Neural cell (in vitro differentiated cells): ENCODE measurements around the gene DMTF1. TPM values are rescaled to one million over a fixed set of nuclear protein-coding genes. Genes with fewer than 3 reads are reported as not detected.
A peak's percentile ranks its signal among the peaks of the same experiment; 100 is the strongest.

ENCODE experiments used
- H2AFZ ChIP-seq: fragments of 200-600, 300-800 bp; sonication (generic), shearing (Covaris generic); 2 replicates; pipeline ENCODE4 v1.6.0; 2014; ENCODE audit warnings: low read depth, mild to moderate bottlenecking, antibody characterized with exemption, low read length, moderate library complexity
- H3F3A ChIP-seq: fragments of 200-600 bp; shearing (Covaris generic); 2 replicates; pipeline ENCODE4 v1.6.1; 2016; ENCODE audit warnings: mild to moderate bottlenecking, moderate library complexity, mixed read lengths, antibody characterized with exemption, low read length; ENCODE audit not compliant: insufficient read depth, poor library complexity, severe bottlenecking
- H3K27ac ChIP-seq: fragments of 200-600, 300-800 bp; sonication (generic), shearing (Covaris generic); 2 replicates; pipeline ENCODE4 v1.5.1; 2014; ENCODE audit warnings: mild to moderate bottlenecking, low read length, moderate library complexity
- H3K27me3 ChIP-seq: fragments of 300-800, 200-600 bp; sonication (generic), shearing (Covaris generic); 2 replicates; pipeline ENCODE4 v1.6.0; 2014; ENCODE audit warnings: mild to moderate bottlenecking, low read depth, low read length, moderate library complexity; ENCODE audit not compliant: insufficient read depth
- H3K36me3 ChIP-seq: fragments of 300-800, 200-600 bp; sonication (generic), shearing (Covaris generic); 2 replicates; pipeline ENCODE4 v1.5.1; 2014; ENCODE audit warnings: mild to moderate bottlenecking, antibody characterized with exemption, low read length, moderate library complexity; ENCODE audit not compliant: insufficient read depth
- H3K4me2 ChIP-seq: fragments of 300-800, 200-600 bp; sonication (generic), shearing (Covaris generic); 2 replicates; pipeline ENCODE4 v1.6.0; 2014; ENCODE audit warnings: mild to moderate bottlenecking, low read length
- H3K4me3 ChIP-seq: fragments of 300-800, 200-600 bp; sonication (generic), shearing (Covaris generic); 2 replicates; pipeline ENCODE4 v1.5.1; 2014; ENCODE audit warnings: mild to moderate bottlenecking, low read length, moderate library complexity
- H3K79me2 ChIP-seq: fragments of 200-600 bp; shearing (Covaris generic); replicated peaks from 2 replicates; pipeline ENCODE4 v1.6.0; 2014; ENCODE audit warnings: mild to moderate bottlenecking, low read length, moderate library complexity; ENCODE audit not compliant: insufficient read depth
- H3K9ac ChIP-seq: fragments of 300-800, 200-600 bp; sonication (generic), shearing (Covaris generic); 2 replicates; pipeline ENCODE4 v1.6.1; 2016; ENCODE audit warnings: mild to moderate bottlenecking, low read length, mixed read lengths
- H3K9me2 ChIP-seq: fragments of 200-600 bp; shearing (Covaris generic); 2 replicates; pipeline ENCODE4 v1.6.1; 2016; ENCODE audit warnings: mild to moderate bottlenecking, low read length, mixed read lengths; ENCODE audit not compliant: insufficient read depth
- H3K9me3 ChIP-seq: fragments of 200-600, 300-800 bp; sonication (generic), shearing (Covaris generic); 2 replicates; pipeline ENCODE4 v1.6.1; 2016; ENCODE audit warnings: mild to moderate bottlenecking, mixed run types, low read length, moderate library complexity, mixed read lengths
- H4K20me1 ChIP-seq: fragments of 200-600 bp; shearing (Covaris generic); 2 replicates; pipeline ENCODE4 v1.6.1; 2016; ENCODE audit warnings: mild to moderate bottlenecking, mixed run types; ENCODE audit not compliant: insufficient read depth
- CTCF ChIP-seq: fragments of 450-650 bp; IDR thresholded peaks from 2 replicates; pipeline ENCODE4 v1.5.1; 2014; ENCODE audit warnings: antibody characterized with exemption, mild to moderate bottlenecking, moderate library complexity; ENCODE audit not compliant: poor library complexity, severe bottlenecking
- EP300 ChIP-seq: fragments of 450-650 bp; conservative IDR thresholded peaks from 2 replicates; pipeline ENCODE4 v1.6.1; 2014; ENCODE audit warnings: antibody characterized with exemption, mild to moderate bottlenecking, moderate library complexity; ENCODE audit not compliant: poor library complexity, severe bottlenecking
- EZH2 ChIP-seq: fragments of 200-600, 300-800 bp; shearing (Covaris generic), sonication (generic); IDR thresholded peaks from 2 replicates; pipeline ENCODE4 v1.6.1; 2014; ENCODE audit warnings: antibody characterized with exemption, low read length, borderline replicate concordance, mild to moderate bottlenecking; ENCODE audit not compliant: insufficient read depth, poor library complexity, severe bottlenecking
- MXI1 ChIP-seq: fragments of 450-650 bp; conservative IDR thresholded peaks from 2 replicates; pipeline ENCODE4 v1.6.1; 2014; ENCODE audit warnings: antibody characterized with exemption, mild to moderate bottlenecking; ENCODE audit not compliant: poor library complexity, severe bottlenecking
- POLR2AphosphoS5 ChIP-seq: IDR thresholded peaks from 2 replicates; pipeline ENCODE4 v1.6.1; 2012
- RAD21 ChIP-seq: fragments of 450-650 bp; conservative IDR thresholded peaks from 2 replicates; pipeline ENCODE4 v1.6.1; 2014; ENCODE audit warnings: antibody characterized with exemption, mild to moderate bottlenecking, moderate library complexity
- SMC3 ChIP-seq: fragments of 450-650 bp; conservative IDR thresholded peaks from 2 replicates; pipeline ENCODE4 v1.6.1; 2014; ENCODE audit warnings: antibody characterized with exemption, mild to moderate bottlenecking, moderate library complexity; ENCODE audit not compliant: poor library complexity
- TAF1 ChIP-seq: IDR thresholded peaks from 2 replicates; pipeline ENCODE4 v1.6.1; 2012; ENCODE audit warnings: low read depth
- polyA plus RNA-seq: library from polyadenylated mRNA; depleted of rRNA; stranded (reverse); fragments of >200 nt; gene quantifications from 2 replicates; pipeline ENCODE4 v1.2.3, GENCODE V29; 2014
- TF ChIP-seq, protein P1 (sequence below): IDR thresholded peaks from 2 replicates; pipeline ENCODE4 v1.6.1; 2012; ENCODE audit warnings: borderline replicate concordance

The DMTF1 gene
- polyA plus RNA-seq, 1 donor from 2014 or later, result 314 TPM

GRCh38 chr7:87218796-87219544 lies 66.7 kb downstream of the DMTF1 start:
- peak overlapping the region; percentile 21 for H2AFZ ChIP-seq
- H3K9me2 ChIP-seq, result no peaks in the 10 kb centered on the region
- peaks cover 39% of the 10 kb centered on the region for H3K27me3 ChIP-seq
- no peak for TF ChIP-seq MXI1
- TF ChIP-seq TAF1, result no peak
- TF ChIP-seq EP300, result no peak
- TF ChIP-seq CTCF, result no peak
- TF ChIP-seq SMC3, result no peak
- TF ChIP-seq POLR2AphosphoS5, result no peak
- no peak for TF ChIP-seq RAD21
- TF ChIP-seq, protein P1, sequence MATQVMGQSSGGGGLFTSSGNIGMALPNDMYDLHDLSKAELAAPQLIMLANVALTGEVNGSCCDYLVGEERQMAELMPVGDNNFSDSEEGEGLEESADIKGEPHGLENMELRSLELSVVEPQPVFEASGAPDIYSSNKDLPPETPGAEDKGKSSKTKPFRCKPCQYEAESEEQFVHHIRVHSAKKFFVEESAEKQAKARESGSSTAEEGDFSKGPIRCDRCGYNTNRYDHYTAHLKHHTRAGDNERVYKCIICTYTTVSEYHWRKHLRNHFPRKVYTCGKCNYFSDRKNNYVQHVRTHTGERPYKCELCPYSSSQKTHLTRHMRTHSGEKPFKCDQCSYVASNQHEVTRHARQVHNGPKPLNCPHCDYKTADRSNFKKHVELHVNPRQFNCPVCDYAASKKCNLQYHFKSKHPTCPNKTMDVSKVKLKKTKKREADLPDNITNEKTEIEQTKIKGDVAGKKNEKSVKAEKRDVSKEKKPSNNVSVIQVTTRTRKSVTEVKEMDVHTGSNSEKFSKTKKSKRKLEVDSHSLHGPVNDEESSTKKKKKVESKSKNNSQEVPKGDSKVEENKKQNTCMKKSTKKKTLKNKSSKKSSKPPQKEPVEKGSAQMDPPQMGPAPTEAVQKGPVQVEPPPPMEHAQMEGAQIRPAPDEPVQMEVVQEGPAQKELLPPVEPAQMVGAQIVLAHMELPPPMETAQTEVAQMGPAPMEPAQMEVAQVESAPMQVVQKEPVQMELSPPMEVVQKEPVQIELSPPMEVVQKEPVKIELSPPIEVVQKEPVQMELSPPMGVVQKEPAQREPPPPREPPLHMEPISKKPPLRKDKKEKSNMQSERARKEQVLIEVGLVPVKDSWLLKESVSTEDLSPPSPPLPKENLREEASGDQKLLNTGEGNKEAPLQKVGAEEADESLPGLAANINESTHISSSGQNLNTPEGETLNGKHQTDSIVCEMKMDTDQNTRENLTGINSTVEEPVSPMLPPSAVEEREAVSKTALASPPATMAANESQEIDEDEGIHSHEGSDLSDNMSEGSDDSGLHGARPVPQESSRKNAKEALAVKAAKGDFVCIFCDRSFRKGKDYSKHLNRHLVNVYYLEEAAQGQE, result no peak
- no peak for TF ChIP-seq EZH2
- H3F3A ChIP-seq, result no peaks in the 10 kb centered on the region
- H3K9ac ChIP-seq, result peak overlapping the region; percentile 62
- H3K4me3 ChIP-seq, result peak overlapping the region; percentile 97
- H3K4me2 ChIP-seq, result peak overlapping the region; percentile 92
- no peaks in the 10 kb centered on the region for H3K36me3 ChIP-seq
- no peaks in the 10 kb centered on the region for H4K20me1 ChIP-seq
- no peaks in the 10 kb centered on the region for H3K9me3 ChIP-seq
- no peaks in the 10 kb centered on the region for H3K79me2 ChIP-seq
- H3K27ac ChIP-seq, result no peak overlapping the region

DNA sequence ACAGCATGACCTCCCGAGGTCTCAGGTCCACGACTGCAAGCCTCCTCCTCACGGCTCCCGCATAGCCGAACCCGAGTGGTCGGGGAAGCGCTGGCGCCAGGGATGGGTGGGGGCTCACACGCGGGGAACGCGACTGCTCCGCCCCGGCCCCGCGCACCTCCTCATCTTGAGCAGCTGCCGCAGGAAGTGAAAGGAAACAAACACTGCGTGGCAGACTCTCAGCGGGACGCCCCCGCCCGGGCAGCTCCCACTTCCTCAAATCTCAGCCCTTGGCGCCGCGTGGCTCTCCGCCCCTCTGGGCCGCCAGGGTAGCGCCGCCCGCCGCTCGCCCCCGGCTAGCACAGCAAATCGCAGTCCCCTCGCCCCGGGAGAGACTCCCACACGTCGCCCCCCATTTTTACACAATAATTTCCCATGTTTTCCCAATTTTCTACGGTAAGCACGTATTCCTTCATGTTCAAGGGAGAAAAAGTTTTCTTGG lies 67.3 kb downstream of the DMTF1 start, which contains the start of gene TMEM243:
TMEM243 (minus strand) TSS at position 188 of the 481 bp plus-strand sequence. CDS start 229 bp downstream, outside the sequence.
- TF ChIP-seq CTCF (no peak), EP300 (no peak)
- no peak within 1 kb of the TSS for H3K27ac ChIP-seq
- no peaks in the 10 kb centered on the region for H3K9me2 ChIP-seq
- no peaks in the 10 kb centered on the region for H3K79me2 ChIP-seq
- peak within 1 kb of the TSS; percentile 62 for H3K9ac ChIP-seq
- peak within 1 kb of the TSS; percentile 92 for H3K4me2 ChIP-seq
- H3F3A ChIP-seq, result no peaks in the 10 kb centered on the region
- no peaks in the 10 kb centered on the region for H4K20me1 ChIP-seq
- peak within 1 kb of the TSS; percentile 97 for H3K4me3 ChIP-seq
- no peaks in the 10 kb centered on the region for H3K9me3 ChIP-seq
- H2AFZ ChIP-seq, result peak within 1 kb of the TSS; percentile 21
- H3K27me3 ChIP-seq, result peaks cover 39% of the 10 kb centered on the region
- no peaks in the 10 kb centered on the region for H3K36me3 ChIP-seq
